SJSA1 (cell line): ENCODE data around the gene MAML2. TPM values are rescaled to one million over a fixed set of nuclear protein-coding genes. Genes with fewer than 3 reads are reported as not detected.
A peak's percentile ranks its signal among the peaks of the same experiment; 100 is the strongest.

Source experiments
- DNase-seq, 2 experiments: peaks; one replicate each; pipeline ENCODE4 v3.0.0-alpha.2; 2015 to 2020; ENCODE audit warnings: low spot score in 2 of 2, low read depth in 1 of 2
- H3K27ac ChIP-seq: fragments of 250-450 bp; sonication (Bioruptor Pico); 2 replicates; pipeline ENCODE4 v1.5.1; 2020; ENCODE audit warnings: mild to moderate bottlenecking, moderate library complexity
- H3K27me3 ChIP-seq: fragments of 250-450 bp; sonication (Bioruptor Pico); replicated peaks from 2 replicates; pipeline ENCODE4 v1.5.1; 2020; ENCODE audit warnings: mild to moderate bottlenecking, moderate library complexity
- H3K36me3 ChIP-seq: fragments of 250-450 bp; sonication (Bioruptor Pico); 2 replicates; pipeline ENCODE4 v1.5.1; 2020; ENCODE audit warnings: mild to moderate bottlenecking
- H3K4me1 ChIP-seq: fragments of 250-450 bp; sonication (Bioruptor Pico); replicated peaks from 2 replicates; pipeline ENCODE4 v1.6.1; 2021; ENCODE audit warnings: mild to moderate bottlenecking
- H3K4me3 ChIP-seq: fragments of 250-450 bp; sonication (Bioruptor Pico); 2 replicates; pipeline ENCODE4 v1.5.1; 2020; ENCODE audit warnings: mild to moderate bottlenecking
- H3K9me3 ChIP-seq: fragments of 250-450 bp; sonication (Bioruptor Pico); replicated peaks from 2 replicates; pipeline ENCODE4 v1.5.1; 2020; ENCODE audit warnings: mild to moderate bottlenecking
- total RNA-seq: library from RNA; depleted of rRNA; stranded (reverse); fragments of >200 nt; shearing (Covaris generic); gene quantifications from 2 replicates; pipeline ENCODE4 v1.2.3, GENCODE V29; 2014

Gene MAML2
- total RNA-seq, 1 experiment from 2014 or later = 8.7 TPM

DNA sequence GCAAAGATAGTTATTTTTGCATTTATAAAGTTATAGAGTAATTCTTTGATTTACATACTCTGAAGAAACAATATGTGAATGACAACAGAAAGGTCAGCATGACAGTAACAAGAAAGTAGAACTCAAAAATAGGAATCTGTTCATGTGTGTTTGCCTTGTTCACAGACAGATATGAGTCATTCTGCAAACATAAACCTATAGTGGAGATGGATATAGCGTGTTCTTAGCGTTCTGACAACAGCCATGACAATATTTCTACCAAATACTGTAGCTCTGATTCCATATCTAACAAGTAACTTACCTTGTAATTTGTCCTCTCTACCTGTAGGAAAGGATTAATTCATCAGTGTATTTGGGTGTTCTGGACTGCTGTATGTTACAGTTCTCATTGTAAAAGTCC, 210.6 kb downstream of the MAML2 start:
- DNase-seq = peak in 1 of 2 experiments; percentile 20
- Histone ChIP-seq H3K4me1 (peaks cover 20% of the 10 kb centered on the region), H3K4me3 (no peak overlapping the region), H3K27me3 (no peaks in the 10 kb centered on the region), H3K27ac (no peak overlapping the region), H3K36me3 (no peaks in the 10 kb centered on the region), H3K9me3 (no peaks in the 10 kb centered on the region)

GRCh38 chr11:96130061-96130620, 212.9 kb downstream of the MAML2 start:
- Histone ChIP-seq H3K9me3 (no peaks in the 10 kb centered on the region), H3K27me3 (no peaks in the 10 kb centered on the region), H3K4me1 (peaks cover 8% of the 10 kb centered on the region; the same call in 1 of the 2 replicates), H3K36me3 (no peaks in the 10 kb centered on the region), H3K27ac (no peak overlapping the region), H3K4me3 (no peak overlapping the region)
- no peak for DNase-seq

GRCh38 chr11:96127596-96127959, 215.4 kb downstream of the MAML2 start:
- Histone ChIP-seq H3K9me3 (no peaks in the 10 kb centered on the region), H3K4me3 (no peak overlapping the region), H3K27ac (no peak overlapping the region), H3K36me3 (no peaks in the 10 kb centered on the region), H3K4me1 (peaks cover 7% of the 10 kb centered on the region; the same call in 1 of the 2 replicates), H3K27me3 (no peaks in the 10 kb centered on the region)
- no peak for DNase-seq

GRCh38 chr11:96126917-96127595, 215.9 kb downstream of the MAML2 start:
- Histone ChIP-seq H3K4me1 (peaks cover 2% of the 10 kb centered on the region; the same call in 1 of the 2 replicates), H3K4me3 (no peak overlapping the region), H3K27me3 (no peaks in the 10 kb centered on the region), H3K9me3 (no peaks in the 10 kb centered on the region), H3K36me3 (no peaks in the 10 kb centered on the region), H3K27ac (no peak overlapping the region)
- no peak for DNase-seq

DNA sequence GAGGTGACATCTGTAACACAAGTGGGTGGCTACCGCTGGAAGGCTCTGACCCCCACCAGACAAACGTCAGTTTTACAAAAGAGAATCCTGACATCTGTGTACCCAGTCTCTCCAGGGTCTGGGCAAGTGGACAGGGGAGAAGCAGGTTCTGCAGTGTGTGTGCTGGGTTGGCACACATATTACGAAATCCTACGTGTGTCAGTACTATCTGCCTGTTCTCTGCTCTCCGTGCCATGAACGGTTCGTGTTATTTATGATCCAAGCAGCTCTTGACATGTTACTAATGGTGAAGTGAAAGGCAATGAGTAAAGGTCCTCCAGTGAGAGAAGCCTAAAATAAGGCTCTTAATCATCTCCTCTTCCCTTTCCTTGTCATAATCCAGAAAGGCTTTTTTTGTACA, 217.6 kb downstream of the MAML2 start:
- H3K9me3 ChIP-seq = no peaks in the 10 kb centered on the region
- no peaks in the 10 kb centered on the region for H3K4me1 ChIP-seq
- H3K27me3 ChIP-seq = no peaks in the 10 kb centered on the region
- no peaks in the 10 kb centered on the region for H3K36me3 ChIP-seq
- no peak overlapping the region for H3K27ac ChIP-seq
- no peak for DNase-seq
- no peak overlapping the region for H3K4me3 ChIP-seq

DNA sequence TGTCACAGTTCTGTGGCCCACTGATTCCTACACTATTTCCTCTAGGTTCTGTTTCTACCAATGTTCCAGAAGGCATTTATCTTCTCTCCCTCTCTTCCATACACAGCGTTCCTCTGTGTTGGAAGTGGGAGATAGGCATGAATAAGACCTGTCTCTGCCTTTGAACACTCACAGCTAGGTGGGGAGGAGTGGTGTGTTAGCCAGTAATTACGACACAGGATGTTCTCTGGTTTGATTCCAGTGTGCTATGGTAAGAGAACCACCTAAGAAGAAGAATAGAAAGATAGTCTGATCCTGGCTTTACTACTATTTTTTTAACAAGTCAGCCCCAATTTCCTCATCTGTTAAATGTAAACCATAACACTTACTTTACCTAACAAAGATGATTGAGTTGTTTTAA, 218.8 kb downstream of the MAML2 start:
- Histone ChIP-seq H3K27me3 (no peaks in the 10 kb centered on the region), H3K4me3 (no peak overlapping the region), H3K27ac (no peak overlapping the region), H3K36me3 (no peaks in the 10 kb centered on the region), H3K4me1 (no peaks in the 10 kb centered on the region), H3K9me3 (no peaks in the 10 kb centered on the region)
- no peak for DNase-seq

DNA sequence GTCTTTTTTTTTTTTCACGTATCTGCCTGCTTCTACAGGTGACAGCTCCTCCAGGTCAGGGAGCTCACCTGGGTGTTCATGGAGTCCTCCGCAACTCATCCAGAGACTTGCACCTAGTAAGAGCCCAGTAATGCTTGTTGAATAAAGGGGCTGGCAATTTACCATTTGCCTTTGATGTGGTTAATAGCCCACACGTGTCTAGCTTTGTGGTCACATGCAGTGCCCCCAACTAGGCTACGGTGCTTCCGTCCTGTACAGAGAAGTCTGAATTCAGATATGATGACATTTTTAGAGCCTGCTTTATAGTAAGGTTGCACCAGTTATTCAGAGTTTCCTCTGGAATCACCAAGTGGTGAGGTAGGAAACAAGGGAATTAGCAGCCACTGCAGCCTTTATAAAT, 219.7 kb downstream of the MAML2 start:
- Histone ChIP-seq H3K4me1 (no peaks in the 10 kb centered on the region), H3K27me3 (no peaks in the 10 kb centered on the region), H3K9me3 (no peaks in the 10 kb centered on the region), H3K27ac (no peak overlapping the region), H3K36me3 (no peaks in the 10 kb centered on the region), H3K4me3 (no peak overlapping the region)
- DNase-seq = no peak

GRCh38 chr11:96122601-96123074, 220.4 kb downstream of the MAML2 start:
- peak in 1 of 2 experiments; percentile 15 for DNase-seq

DNA sequence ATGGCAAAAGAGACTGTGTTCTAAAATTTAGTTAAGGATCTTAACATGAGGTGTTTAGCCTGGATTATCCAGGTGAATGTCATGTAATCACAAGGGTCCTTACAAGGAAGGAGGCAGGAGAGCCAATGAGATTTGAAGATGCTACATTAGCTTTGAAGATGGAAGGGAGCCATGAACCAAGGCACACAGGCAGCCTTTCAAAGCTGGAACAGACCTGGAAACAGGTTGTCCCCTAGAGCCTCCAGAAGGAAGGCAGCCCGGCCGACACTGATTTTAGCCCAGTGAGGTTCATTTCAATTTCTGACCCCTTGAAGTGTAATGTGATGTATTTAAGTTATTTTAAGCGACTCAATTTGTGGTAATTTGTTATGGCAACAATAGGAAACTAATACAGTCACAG, 223.8 kb downstream of the MAML2 start:
- Histone ChIP-seq H3K4me3 (no peak overlapping the region), H3K4me1 (no peaks in the 10 kb centered on the region)

More at GRCh38 chr11:96122601-96123074, 220.4 kb downstream of the MAML2 start:
- no peak overlapping the region for H3K27ac ChIP-seq
- no peaks in the 10 kb centered on the region for H3K4me1 ChIP-seq
- H3K36me3 ChIP-seq = no peaks in the 10 kb centered on the region
- no peaks in the 10 kb centered on the region for H3K27me3 ChIP-seq
- no peak overlapping the region for H3K4me3 ChIP-seq
- no peaks in the 10 kb centered on the region for H3K9me3 ChIP-seq

DNA sequence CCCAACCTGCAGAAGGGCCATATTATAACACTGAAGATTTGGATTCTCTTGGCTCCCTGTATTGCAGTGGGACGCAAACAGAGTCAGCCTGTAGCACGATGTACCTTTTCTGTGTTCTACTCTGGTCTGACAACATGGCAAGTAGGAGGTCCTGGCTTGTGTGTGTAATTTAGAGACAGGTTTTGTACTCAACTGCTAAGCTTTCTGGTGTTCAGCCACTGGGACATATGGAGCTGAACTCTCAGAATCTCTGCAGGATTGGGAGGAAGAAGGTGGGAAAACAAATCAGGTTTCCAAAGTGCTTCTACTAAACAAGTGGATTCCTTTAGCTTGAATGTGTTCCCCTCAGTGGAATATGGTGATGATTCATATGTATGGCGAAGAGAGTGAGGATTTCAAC, 226.6 kb downstream of the MAML2 start:
- peaks cover 14% of the 10 kb centered on the region; the same call in 1 of the 2 replicates for H3K4me1 ChIP-seq
- H3K36me3 ChIP-seq = no peaks in the 10 kb centered on the region
- DNase-seq = no peak

More for the DNA sequence above, 223.8 kb downstream of the MAML2 start:
- H3K27me3 ChIP-seq = no peaks in the 10 kb centered on the region
- no peak overlapping the region for H3K27ac ChIP-seq
- DNase-seq = no peak
- H3K9me3 ChIP-seq = no peaks in the 10 kb centered on the region
- H3K36me3 ChIP-seq = no peaks in the 10 kb centered on the region

DNA sequence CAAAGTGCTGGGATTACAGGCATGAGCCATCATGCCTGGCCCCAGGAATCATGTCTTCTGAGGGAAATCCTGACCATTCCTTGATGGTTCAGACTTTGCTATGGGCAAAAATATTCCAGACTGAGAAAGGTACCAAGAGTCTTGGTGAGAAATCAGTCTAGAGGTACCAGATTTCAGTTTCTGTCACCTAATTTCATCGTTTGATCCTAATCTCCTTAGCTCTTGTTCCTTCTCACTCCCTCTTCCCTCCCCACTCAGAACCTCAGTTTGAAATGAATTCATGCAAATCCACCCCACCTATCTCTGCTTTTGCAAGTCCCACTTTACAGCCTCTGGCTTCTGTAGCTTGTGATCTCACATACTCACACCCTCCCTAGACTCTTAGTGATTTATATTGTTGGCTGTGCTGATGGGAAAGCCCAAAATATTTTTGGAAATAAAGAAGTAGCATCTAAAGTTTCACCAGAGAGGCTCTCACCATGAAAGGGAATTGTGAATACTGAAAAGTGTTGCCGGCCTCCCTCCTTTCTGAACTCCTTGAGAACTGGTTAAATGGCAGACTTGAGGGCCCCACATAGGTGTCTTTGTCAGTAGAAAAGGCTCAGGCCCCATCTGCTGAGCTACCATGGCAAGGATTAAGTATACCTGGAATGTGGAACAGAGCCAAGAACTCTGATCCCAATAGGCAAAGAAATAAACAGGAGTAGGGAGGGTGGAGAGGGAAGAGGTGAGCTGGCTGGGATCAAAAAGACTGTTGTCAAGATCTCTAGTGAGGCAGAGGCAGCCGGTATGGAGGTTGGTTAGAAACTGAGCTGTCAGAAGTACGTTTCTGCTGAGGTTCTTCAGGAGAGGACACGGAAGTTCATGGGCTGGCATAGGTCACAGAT, 228.6 kb downstream of the MAML2 start:
- Histone ChIP-seq H3K9me3 (no peaks in the 10 kb centered on the region), H3K27ac (no peak overlapping the region), H3K36me3 (no peaks in the 10 kb centered on the region), H3K4me3 (no peak overlapping the region), H3K27me3 (no peaks in the 10 kb centered on the region), H3K4me1 (peaks cover 14% of the 10 kb centered on the region; the same call in 1 of the 2 replicates)
- DNase-seq = no peak

More for the DNA sequence above, 226.6 kb downstream of the MAML2 start:
- Histone ChIP-seq H3K27me3 (no peaks in the 10 kb centered on the region), H3K27ac (no peak overlapping the region), H3K9me3 (no peaks in the 10 kb centered on the region), H3K4me3 (no peak overlapping the region)

GRCh38 chr11:96113193-96113681, 229.8 kb downstream of the MAML2 start:
- Histone ChIP-seq H3K4me3 (no peak overlapping the region), H3K9me3 (no peaks in the 10 kb centered on the region), H3K27ac (no peak overlapping the region), H3K27me3 (no peaks in the 10 kb centered on the region), H3K36me3 (no peaks in the 10 kb centered on the region), H3K4me1 (peaks cover 14% of the 10 kb centered on the region; the same call in 1 of the 2 replicates)
- peak in 1 of 2 experiments; percentile 28 for DNase-seq

DNA sequence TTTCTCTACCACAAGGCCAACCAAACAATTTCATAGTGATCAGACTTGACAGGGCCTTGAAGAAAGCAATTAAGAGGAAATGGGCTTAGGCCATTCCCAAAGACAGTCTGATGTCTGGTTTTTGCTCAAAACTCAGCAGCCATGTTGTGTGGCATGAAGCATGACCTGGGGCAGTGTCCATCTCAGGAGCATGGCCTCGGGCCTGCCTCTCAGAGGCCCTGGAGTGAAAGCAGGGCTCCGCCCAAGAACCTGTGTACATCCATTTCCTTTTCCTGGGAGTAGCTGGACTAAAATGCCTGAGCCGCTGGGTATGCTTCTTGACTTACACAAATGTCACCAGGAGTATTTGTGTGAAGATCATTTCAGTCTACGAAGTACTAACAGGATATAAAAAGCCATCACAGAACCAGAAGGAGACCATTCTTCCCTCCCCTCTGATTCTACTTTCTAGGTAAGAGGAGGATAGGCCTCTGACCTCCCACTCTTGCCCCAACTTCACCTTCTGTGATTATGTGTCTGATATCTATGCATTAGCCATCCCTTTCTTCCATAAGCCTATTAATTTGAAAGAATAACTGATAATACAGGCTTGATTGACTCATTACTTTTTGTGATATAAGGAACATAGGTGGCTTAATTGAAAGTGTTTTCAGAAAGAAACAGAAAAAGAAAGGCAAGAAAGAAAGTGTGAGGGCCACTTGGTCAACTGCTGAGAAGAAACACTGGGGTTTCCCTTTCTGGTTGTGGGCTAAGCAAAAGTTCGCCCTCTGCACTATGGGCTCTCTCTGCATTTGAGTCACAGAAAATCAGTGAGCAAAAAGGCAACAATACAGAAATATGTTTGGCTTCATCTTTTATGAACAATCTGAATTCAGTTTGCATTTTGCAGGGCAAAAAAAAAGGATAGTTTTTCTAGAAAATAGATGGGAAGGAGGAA, 230.5 kb downstream of the MAML2 start:
- Histone ChIP-seq H3K27me3 (no peaks in the 10 kb centered on the region), H3K36me3 (no peaks in the 10 kb centered on the region), H3K9me3 (no peaks in the 10 kb centered on the region), H3K27ac (no peak overlapping the region), H3K4me1 (peaks cover 14% of the 10 kb centered on the region; the same call in 1 of the 2 replicates), H3K4me3 (no peak overlapping the region)
- DNase-seq = no peak
